HG03442 (cell line): Measurements from ENCODE around the gene MLLT6.

Experiments used
- ATAC-seq: cut with Tn5 transposase; IDR thresholded peaks from one replicate; pipeline ENCODE4 v1.9.1; 2021; ENCODE audit warnings: mild to moderate bottlenecking, moderate library complexity; ENCODE audit not compliant: unreplicated experiment

The MLLT6 gene

GRCh38 chr17:38761612-38762011 is 56.5 kb downstream of the MLLT6 start:
- ATAC-seq = no peak

- no peak for ATAC-seq
Observed at GRCh38 chr17:38762231-38762630, 57.2 kb downstream of the MLLT6 start.

- ATAC-seq = no peak
Observed at GRCh38 chr17:38766341-38766740, 61.3 kb downstream of the MLLT6 start.

DNA sequence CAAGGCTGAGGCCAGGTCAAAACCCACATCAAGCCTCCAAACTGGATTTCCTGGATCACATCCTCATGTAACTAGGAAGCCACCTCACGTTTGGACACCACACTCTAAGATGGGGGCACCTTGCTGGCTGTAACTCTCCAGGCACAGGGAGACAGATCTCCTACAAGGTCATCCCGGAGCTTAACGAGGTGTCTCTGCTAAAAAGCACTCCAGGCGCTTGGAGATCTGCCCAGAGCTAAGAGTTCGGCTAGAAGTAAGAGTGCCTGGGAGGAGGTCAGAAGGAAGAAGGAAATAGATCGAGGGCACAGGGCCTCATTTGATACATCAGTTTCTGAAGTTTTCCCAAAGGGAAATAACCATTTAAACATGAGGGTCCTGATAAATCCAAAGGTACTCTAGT is 63.3 kb downstream of the MLLT6 start:
- no peak for ATAC-seq

DNA sequence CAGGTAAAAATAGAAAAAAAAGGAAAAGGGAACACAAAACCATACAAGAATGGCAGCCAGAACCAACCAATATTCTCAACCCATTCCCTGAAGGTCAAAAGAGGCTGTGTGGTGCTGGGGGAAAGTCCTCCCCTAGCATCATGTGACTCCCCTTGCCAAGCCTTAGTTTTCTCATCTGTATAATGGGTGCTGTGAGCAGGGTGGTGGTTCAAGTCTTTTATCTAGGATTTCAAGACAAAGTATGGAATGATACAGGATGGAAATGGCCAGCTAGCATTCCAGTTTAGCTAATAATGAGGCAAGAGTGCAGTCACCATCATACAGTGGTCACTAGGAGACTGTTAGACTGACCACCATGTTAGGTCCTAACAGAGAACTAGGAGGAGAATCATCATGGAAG is 68.2 kb downstream of the MLLT6 start:
- no peak for ATAC-seq

DNA sequence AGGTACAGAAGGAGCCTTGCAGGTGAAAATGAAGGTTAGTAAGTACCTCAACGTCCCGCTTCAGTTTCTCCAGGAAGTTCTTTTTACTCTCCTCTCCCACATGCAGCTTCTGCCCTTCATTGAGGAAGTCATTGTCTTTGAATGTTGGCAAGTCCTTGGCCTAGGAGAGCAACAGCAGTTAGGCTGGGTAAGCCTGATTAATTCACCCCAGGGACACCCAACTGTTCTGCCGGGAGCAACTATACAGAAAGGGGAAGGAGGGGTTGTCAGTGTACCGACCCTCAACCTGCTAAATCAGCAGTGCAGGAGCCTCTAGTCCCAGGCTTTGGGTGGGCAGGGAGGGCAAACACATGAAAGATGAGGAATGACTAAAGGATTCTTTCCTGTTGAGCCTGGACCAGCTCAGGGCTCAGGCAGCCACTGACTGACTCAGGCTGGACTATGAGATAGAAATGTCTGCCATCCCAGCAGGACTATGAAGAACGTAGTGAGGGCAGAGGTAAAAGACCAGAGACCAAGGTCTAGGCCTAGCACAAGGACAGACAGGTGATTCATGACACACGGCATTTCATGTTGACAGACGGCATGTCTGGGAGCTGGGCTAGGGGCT is 72.7 kb downstream of the MLLT6 start:
- no peak for ATAC-seq
